Hair follicle dermal papilla cell (primary cell): ENCODE measurements around the gene PCLO. TPM values are rescaled to one million over a fixed set of nuclear protein-coding genes. Genes with fewer than 3 reads are reported as not detected.

ENCODE experiments used
- small RNA-seq: library from RNA; depleted of rRNA; stranded (forward); fragments of <200 nt; gene quantifications from one replicate; pipeline ENCODE3, GENCODE V24; 2012
- total RNA-seq: library from RNA; depleted of rRNA; stranded (reverse); fragments of >200 nt; gene quantifications from 2 replicates; pipeline ENCODE4 v1.2.3, GENCODE V29; 2012

Gene PCLO
- 0.12 and 0.32 TPM in 2 replicates for total RNA-seq

DNA sequence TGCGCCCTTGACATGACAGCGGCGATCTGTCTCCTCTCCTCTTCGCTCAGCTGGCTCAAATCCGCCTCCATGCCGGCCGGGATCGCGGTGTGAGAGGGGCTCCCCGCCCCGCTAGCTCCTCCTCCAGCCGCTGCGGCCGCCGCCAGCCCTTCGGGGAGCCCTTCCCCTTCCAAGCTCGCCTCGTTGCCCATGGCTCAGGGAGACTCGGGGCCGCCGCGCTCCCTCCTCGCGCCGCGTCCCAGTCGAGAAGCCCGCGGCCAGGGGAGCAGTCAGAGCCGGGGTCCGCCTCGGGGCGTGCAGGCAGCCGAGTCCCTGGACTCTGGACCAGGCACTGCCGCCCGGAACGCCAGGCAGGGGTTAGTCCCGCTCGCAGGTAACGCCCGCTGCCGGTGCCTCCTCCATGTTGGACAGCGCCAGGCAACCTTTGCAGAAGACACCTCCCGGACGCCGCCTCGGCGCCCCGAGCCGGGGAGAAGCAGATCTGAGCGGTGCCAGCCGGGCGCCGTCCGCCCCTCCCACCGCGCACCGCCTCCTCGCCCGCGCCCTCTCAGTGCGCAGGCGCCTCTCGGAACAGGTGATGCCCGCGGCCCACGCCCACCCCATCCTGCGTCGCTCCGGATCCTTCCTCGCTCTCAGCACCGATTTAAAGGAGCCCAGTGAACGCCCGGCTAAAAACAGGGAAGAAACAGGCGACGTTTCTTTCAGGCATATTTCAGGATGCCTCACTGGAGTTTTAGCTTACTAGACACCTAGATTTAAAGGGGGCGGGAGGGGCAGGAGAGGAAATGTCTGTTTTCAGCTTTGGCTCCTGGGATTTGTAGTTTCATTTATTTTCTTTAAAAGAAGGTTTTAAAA is at the start of gene PCLO:
PCLO (minus strand) TSS at position 483 of the 855 bp plus-strand sequence; CDS start at position 191, 292 bp downstream.

Small RNA genes within 50 kb of the gene (small RNA-seq; reads per million reads assigned to genes)
- gene RNA5SP235, result 0.16 reads per million
